Activated CD4-positive, alpha-beta memory T cell treated with anti-CD3 and anti-CD28 coated beads for 36 hours (primary cell): ENCODE data around the gene NDUFA13. TPM values are rescaled to one million over a fixed set of nuclear protein-coding genes. Genes with fewer than 3 reads are reported as not detected.

Source experiments
- CTCF ChIA-PET: fragments of 350-600 bp; sonication (Branson Sonifier 250); formaldehyde crosslinking; loops from one replicate; lab custom pipeline; 2021; ENCODE audit warnings: antibody characterized with exemption, inconsistent platforms; lab: Charles Lee
- POLR2A ChIA-PET: fragments of 350-600 bp; sonication (Branson Sonifier 250); formaldehyde crosslinking; loops from one replicate; lab custom pipeline; 2021; ENCODE audit warnings: antibody characterized with exemption; lab: Charles Lee
- DNase-seq: peaks from one replicate; pipeline ENCODE4 v3.0.0-alpha.2; 2020
- H3K27ac Mint-ChIP-seq: one replicate; pipeline ENCODE4 v1.8.0; 2021; ENCODE audit warnings: mixed read lengths
- H3K27me3 Mint-ChIP-seq: one replicate; pipeline ENCODE4 v1.8.0; 2021; ENCODE audit warnings: mixed read lengths
- H3K36me3 Mint-ChIP-seq: one replicate; pipeline ENCODE4 v1.8.0; 2021; ENCODE audit warnings: mixed read lengths
- H3K4me1 Mint-ChIP-seq: one replicate; pipeline ENCODE4 v1.8.0; 2021; ENCODE audit warnings: low read depth, mixed read lengths
- H3K4me3 Mint-ChIP-seq: one replicate; pipeline ENCODE4 v1.8.0; 2021; ENCODE audit warnings: mild to moderate bottlenecking, mixed read lengths
- H3K9me3 Mint-ChIP-seq: one replicate; pipeline ENCODE4 v1.8.0; 2021; ENCODE audit warnings: mixed read lengths
- intact Hi-C: fragments of 100-400 bp; cut with micrococcal nuclease; formaldehyde crosslinking; loops from one replicate; pipeline ENCODE4 v1.15.1; 2023
- total RNA-seq, 2 experiments: library from RNA; stranded (reverse); gene quantifications; one replicate each; pipeline ENCODE4 v1.2.3, GENCODE V29; 2021

The NDUFA13 gene
- total RNA-seq, 2 experiments from 2014 or later = 365 to 374 TPM

- Mint-ChIP-seq H3K36me3 (peaks cover 6% of the 10 kb centered on the region), H3K27me3 (no peaks in the 10 kb centered on the region), H3K27ac (peak overlapping the region; percentile 64), H3K4me1 (peaks cover 60% of the 10 kb centered on the region), H3K9me3 (no peaks in the 10 kb centered on the region), H3K4me3 (no peak overlapping the region)
- intact Hi-C loops = no loop called here
- CTCF ChIA-PET = interaction anchor here (1.0 to 1.2 kb wide), 2 partner anchors 77 to 118 kb away, joined by 3 to 5 read pairs; no protein-coding TSS in a partner anchor
- POLR2A ChIA-PET = interaction anchor here (0.7 kb wide), 1 partner anchor 78 kb away, joined by 3 read pairs; the partner anchor contains the start of gene GATAD2A
- peak; percentile 49 for DNase-seq
These were observed 33.0 kb upstream of the NDUFA13 start for GRCh38 chr19:19482809-19483596.

DNA sequence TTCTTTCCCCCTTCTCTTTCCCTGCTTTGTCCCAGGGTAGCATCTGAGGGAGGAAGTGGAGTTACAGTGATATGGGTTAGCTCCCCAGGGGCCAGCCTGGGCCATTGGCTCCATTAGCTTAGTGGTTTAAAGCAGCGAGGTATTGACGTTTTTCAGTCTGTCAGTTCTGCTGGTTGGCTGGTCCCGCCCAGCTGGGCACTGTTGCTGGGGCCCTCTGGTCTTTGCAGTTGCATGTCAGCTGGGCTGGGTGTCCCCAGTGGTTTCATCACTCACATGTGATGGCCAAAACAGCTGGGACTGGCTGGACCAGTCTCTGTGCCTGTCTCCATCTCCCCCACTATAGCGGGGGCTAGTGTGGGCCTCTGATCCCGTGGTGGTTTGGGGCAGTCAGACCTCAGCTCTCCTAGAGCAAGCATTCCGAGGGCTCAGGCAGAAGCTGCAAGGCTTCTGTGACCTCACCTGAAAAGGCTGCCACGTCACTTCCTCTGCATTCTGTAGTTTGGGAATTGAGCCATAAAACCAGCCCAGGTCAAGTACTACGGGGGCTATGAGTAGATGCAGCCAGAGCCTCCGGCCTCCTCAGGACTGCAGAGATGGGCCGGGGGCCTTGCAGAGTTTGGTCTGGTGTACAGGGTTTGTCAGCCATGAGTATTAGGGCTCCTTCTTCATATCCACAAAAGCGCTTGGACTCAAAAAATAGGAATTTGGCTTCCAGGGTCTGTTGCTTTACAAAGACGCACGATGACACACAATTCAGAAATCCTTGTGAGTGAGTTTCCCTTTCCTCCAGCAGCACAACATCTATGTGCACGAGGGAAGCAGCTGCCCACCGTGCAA is 30.6 kb upstream of the NDUFA13 start:
- Mint-ChIP-seq H3K9me3 (no peaks in the 10 kb centered on the region), H3K27ac (peak overlapping the region; percentile 49), H3K4me3 (no peak overlapping the region), H3K36me3 (peaks cover under 1% of the 10 kb centered on the region), H3K27me3 (no peaks in the 10 kb centered on the region), H3K4me1 (peaks cover 69% of the 10 kb centered on the region)
- CTCF ChIA-PET = no interaction called here
- POLR2A ChIA-PET = no interaction called here
- no peak for DNase-seq
- intact Hi-C loops = no loop called here

DNA sequence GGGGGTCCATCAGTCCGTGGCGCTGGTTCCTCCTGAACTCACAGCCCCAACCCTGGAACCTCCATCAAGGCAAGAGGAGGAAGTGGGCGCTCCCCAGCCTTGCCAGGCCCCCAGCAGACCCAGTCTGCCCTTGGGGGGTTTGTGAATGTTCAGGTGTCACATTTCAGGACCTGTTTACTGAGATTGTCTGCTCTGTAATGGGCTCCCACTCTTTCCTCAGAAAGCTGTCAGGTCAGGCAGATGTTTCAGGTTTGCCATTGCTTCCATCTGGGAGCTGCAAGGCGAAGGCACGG is 30.1 kb upstream of the NDUFA13 start:
- peaks cover 4% of the 10 kb centered on the region for H3K36me3 Mint-ChIP-seq
- no peak overlapping the region for H3K4me3 Mint-ChIP-seq
- H3K27me3 Mint-ChIP-seq = no peaks in the 10 kb centered on the region
- H3K27ac Mint-ChIP-seq = peak overlapping the region; percentile 5
- no peak for DNase-seq
- peaks cover 66% of the 10 kb centered on the region for H3K4me1 Mint-ChIP-seq
- intact Hi-C loops = no loop called here
- CTCF ChIA-PET = no interaction called here
- POLR2A ChIA-PET = no interaction called here
- no peaks in the 10 kb centered on the region for H3K9me3 Mint-ChIP-seq

GRCh38 chr19:19486343-19487076 is 29.5 kb upstream of the NDUFA13 start:
- Mint-ChIP-seq H3K4me3 (no peak overlapping the region), H3K27me3 (no peaks in the 10 kb centered on the region), H3K4me1 (peaks cover 63% of the 10 kb centered on the region), H3K9me3 (no peaks in the 10 kb centered on the region), H3K36me3 (peaks cover 4% of the 10 kb centered on the region), H3K27ac (peak overlapping the region; percentile 58)
- ChIA-PET POLR2A (no interaction called here), CTCF (interaction anchor here (1.7 kb wide), 1 partner anchor 81 kb away, joined by 6 read pairs; the partner anchor contains the start of gene GATAD2A)
- DNase-seq = no peak
- intact Hi-C loops = no loop called here

DNA sequence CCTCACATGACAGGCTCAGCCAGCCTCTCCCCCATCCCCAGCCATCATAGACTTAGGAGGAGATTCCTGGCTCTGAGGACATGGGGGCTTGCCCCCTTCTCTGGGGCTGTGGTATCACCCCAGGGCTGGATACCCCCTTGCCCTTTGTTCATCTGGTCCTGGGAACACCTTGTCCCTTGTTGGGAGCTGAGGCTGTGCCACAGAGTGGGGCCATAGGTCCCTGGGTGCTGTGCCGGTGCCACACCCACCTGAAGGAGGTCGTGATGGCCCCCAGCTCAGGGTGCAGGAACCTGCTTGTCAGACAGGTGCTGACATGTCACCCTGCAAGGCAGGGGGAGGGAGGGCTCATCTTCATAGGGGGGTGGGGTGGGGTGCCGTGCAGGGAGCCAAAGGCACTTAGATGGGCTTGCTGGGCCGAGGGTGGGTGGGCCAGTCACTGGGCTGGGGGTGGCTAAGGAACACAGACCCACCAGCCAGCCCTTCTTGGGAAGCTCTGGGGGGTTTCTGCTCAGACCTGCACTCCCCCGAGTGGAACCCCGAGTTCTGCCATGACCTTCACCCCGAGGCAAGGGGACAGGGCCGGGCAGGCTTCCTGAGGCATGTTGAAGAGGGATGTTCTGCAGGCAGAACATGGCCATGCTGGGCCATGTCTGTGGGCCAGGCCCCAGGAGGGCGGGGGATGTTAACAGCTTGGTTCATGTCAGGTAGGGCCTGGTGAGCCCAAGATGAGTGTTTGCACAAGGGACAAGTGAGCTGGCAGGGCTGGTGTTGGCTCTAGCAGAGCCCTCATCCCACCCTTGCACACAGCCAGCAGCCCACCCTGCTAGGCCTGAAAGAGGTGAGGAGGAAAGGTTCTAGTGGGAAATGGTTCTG is 28.7 kb upstream of the NDUFA13 start:
- Mint-ChIP-seq H3K4me3 (no peak overlapping the region), H3K9me3 (no peaks in the 10 kb centered on the region), H3K27me3 (no peaks in the 10 kb centered on the region), H3K4me1 (peaks cover 57% of the 10 kb centered on the region), H3K36me3 (peaks cover 4% of the 10 kb centered on the region), H3K27ac (peak overlapping the region; percentile 95)
- CTCF ChIA-PET = interaction anchor here (1.7 to 6.3 kb wide), 2 partner anchors 81 to 121 kb away, joined by 6 to 215 read pairs; partner anchors contain the start of gene GATAD2A
- intact Hi-C loops = no loop called here
- DNase-seq = no peak
- POLR2A ChIA-PET = no interaction called here

- Mint-ChIP-seq H3K9me3 (no peaks in the 10 kb centered on the region), H3K36me3 (peaks cover 4% of the 10 kb centered on the region), H3K27ac (peak overlapping the region; percentile 95), H3K4me1 (peaks cover 49% of the 10 kb centered on the region), H3K4me3 (peak overlapping the region; percentile 57), H3K27me3 (no peaks in the 10 kb centered on the region)
- DNase-seq = no peak
- intact Hi-C loops = loop anchor here (2.0 kb wide), 2 partner anchors 41 to 167 kb away; partner anchors contain the start of genes MAU2 and SUGP1
- ChIA-PET CTCF (interaction anchor here (1.7 to 6.3 kb wide), 8 partner anchors 12 to 122 kb away, joined by 6 to 215 read pairs (median 18); partner anchors contain the start of genes GATAD2A, NDUFA13 and TSSK6), POLR2A (interaction anchor here (0.7 to 3.7 kb wide), 5 partner anchors 7 to 124 kb away, joined by 3 to 23 read pairs (median 3); partner anchors contain the start of genes GATAD2A and TSSK6)
These were observed 27.8 kb upstream of the NDUFA13 start for GRCh38 chr19:19487950-19488874.

GRCh38 chr19:19488875-19489690 is 26.9 kb upstream of the NDUFA13 start:
- H3K27ac Mint-ChIP-seq = peak overlapping the region; percentile 95
- peak; percentile 97 for DNase-seq
- ChIA-PET POLR2A (interaction anchor here (0.6 to 3.7 kb wide), 7 partner anchors 8 to 124 kb away, joined by 3 to 23 read pairs (median 4); partner anchors contain the start of genes GATAD2A and TSSK6), CTCF (interaction anchor here (0.6 to 6.3 kb wide), 18 partner anchors 13 to 339 kb away, joined by 3 to 215 read pairs (median 9); partner anchors contain the start of genes BORCS8, GATAD2A, NDUFA13 and RFXANK)
- H3K4me1 Mint-ChIP-seq = peaks cover 51% of the 10 kb centered on the region
- intact Hi-C loops = loop anchor here (1.0 to 2.0 kb wide), 7 partner anchors 30 to 297 kb away; partner anchors contain the start of genes BORCS8, GATAD2A, MAU2 and RFXANK
- H3K4me3 Mint-ChIP-seq = peak overlapping the region; percentile 57
- H3K27me3 Mint-ChIP-seq = no peaks in the 10 kb centered on the region
- H3K36me3 Mint-ChIP-seq = peaks cover 8% of the 10 kb centered on the region
- H3K9me3 Mint-ChIP-seq = no peaks in the 10 kb centered on the region

DNA sequence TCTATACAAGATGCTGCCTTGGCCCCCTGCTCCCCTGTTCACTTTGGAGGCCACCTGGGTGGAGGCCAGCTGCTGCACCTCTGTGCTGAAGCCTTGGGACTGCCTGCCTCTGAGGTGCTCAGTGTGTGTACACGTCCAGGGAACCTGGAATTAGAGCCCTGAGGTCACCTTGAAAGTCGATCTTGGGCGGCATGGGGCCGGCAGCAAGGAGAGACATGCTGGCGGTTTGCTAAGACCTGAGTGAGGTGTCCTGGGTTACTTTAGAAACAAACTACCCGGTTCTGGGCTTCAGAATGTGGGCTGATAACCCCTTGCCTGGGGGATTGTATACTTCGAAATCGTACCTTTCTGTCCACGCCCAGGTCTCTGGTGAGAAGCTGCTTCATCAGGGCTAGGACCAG is 26.2 kb upstream of the NDUFA13 start:
- POLR2A ChIA-PET = interaction anchor here (0.6 to 3.7 kb wide), 6 partner anchors 9 to 125 kb away, joined by 3 to 23 read pairs (median 4); partner anchors contain the start of gene GATAD2A
- Mint-ChIP-seq H3K27ac (peak overlapping the region; percentile 95), H3K36me3 (peaks cover 14% of the 10 kb centered on the region), H3K27me3 (no peaks in the 10 kb centered on the region), H3K9me3 (no peaks in the 10 kb centered on the region), H3K4me3 (peak overlapping the region; percentile 36), H3K4me1 (peaks cover 51% of the 10 kb centered on the region)
- intact Hi-C loops = loop anchor here (1.0 to 2.0 kb wide), 9 partner anchors 27 to 298 kb away; partner anchors contain the start of genes BORCS8, GATAD2A, MAU2 and NDUFA13
- peak; percentile 31 for DNase-seq
- CTCF ChIA-PET = interaction anchor here (0.6 to 6.3 kb wide), 34 partner anchors 11 to 340 kb away, joined by 3 to 215 read pairs (median 5); partner anchors contain the start of genes BORCS8, GATAD2A, NDUFA13 and RFXANK
